Upper lobe of left lung (tissue), 6 donors: ENCODE results near the gene MAPK8IP1. TPM values are rescaled to one million over a fixed set of nuclear protein-coding genes. Genes with fewer than 3 reads are reported as not detected.

Experiments used
- ATAC-seq, 2 donors: fragments of 200-7000 bp; cut with Tn5 transposase; one replicate each; pipeline ENCODE4 v1.9.1; 2022; ENCODE audit warnings: mild to moderate bottlenecking in 2 of 2, moderate library complexity in 2 of 2; ENCODE audit not compliant: low FRiP score in 2 of 2
- DNase-seq, 2 donors: peaks; one replicate each; pipeline ENCODE4 v3.0.0-alpha.2; 2019 to 2020
- H3K27ac ChIP-seq, 4 donors: fragments of 200-600 bp; sonication (generic); one replicate each; pipeline ENCODE4 v1.5.1; 2016 to 2019
- H3K27me3 ChIP-seq, 4 donors: fragments of 200-600 bp; sonication (generic); one replicate each; pipeline ENCODE4 v1.5.1; 2017 to 2019
- H3K36me3 ChIP-seq, 4 donors: fragments of 200-600 bp; sonication (generic); one replicate each; pipeline ENCODE4 v1.5.1; 2016 to 2019
- H3K4me1 ChIP-seq, 4 donors: fragments of 200-600 bp; sonication (generic); one replicate each; pipeline ENCODE4 v1.5.1; 2018 to 2019
- H3K4me3 ChIP-seq, 4 donors: fragments of 200-600 bp; sonication (generic); one replicate each; pipeline ENCODE4 v1.5.1; 2017 to 2019; ENCODE audit warnings: mild to moderate bottlenecking in 2 of 4, moderate library complexity in 1 of 4
- H3K9me3 ChIP-seq, 4 donors: fragments of 200-600 bp; sonication (generic); one replicate each; pipeline ENCODE4 v1.5.1; 2018 to 2019
- CTCF ChIP-seq, 6 experiments: fragments of 450-650 bp in 4 of 6; fragments of 200-600 bp in 2 of 6; sonication (generic) in 2 of 6; IDR thresholded peaks; one replicate each; pipeline ENCODE4 v1.5.1; 2016 to 2019; ENCODE audit warnings: antibody characterized with exemption in 6 of 6
- EP300 ChIP-seq, 4 donors: sonication (generic); formaldehyde crosslinking; IDR thresholded peaks; one replicate each; pipeline ENCODE4 v1.5.1; 2017; ENCODE audit warnings: antibody characterized with exemption in 4 of 4, control low read depth in 2 of 4
- POLR2A ChIP-seq, 4 donors: fragments of 450-650 bp; IDR thresholded peaks; one replicate each; pipeline ENCODE4 v1.5.1; 2016 to 2017; ENCODE audit warnings: antibody characterized with exemption in 4 of 4, mild to moderate bottlenecking in 2 of 4
- POLR2AphosphoS5 ChIP-seq, 2 donors: sonication (generic); formaldehyde crosslinking; IDR thresholded peaks; one replicate each; pipeline ENCODE4 v1.5.1; 2017; ENCODE audit warnings: antibody characterized with exemption in 2 of 2
- WGBS, 2 donors: methylation state at CpG; one replicate each; pipeline ENCODE4 v1.1.5; 2017 to 2018; 5-methylcytosine and 5-hydroxymethylcytosine counted together
- total RNA-seq, 6 donors: library from RNA; depleted of rRNA in 4 of 6; stranded (reverse); fragments of >200 nt in 4 of 6; gene quantifications; one replicate each; pipeline versions ENCODE4 v1.1.0 to v1.2.1, GENCODE V29; 2016 to 2021
- donor health status: DM: no; HTN: no; CAD: no; lungs with moderate emphysema.
- donor health status: DM: no; HTN: yes; CAD: no; lungs with severe emphysema.

The MAPK8IP1 gene
- total RNA-seq, 6 donors from 2014 or later = 2.1 to 16.0 (median 8.7) TPM

GRCh38 chr11:45927332-45927683, 41.9 kb downstream of the MAPK8IP1 start:
- no peak overlapping the region for H3K4me3 ChIP-seq
- 59 to 75% methylated on average over 13 to 14 of the region's 15 CpGs for WGBS, 2 donors
- H3K4me1 ChIP-seq = peaks cover 10 to 27% (median 19%) of the 10 kb centered on the region in 4 donors
- H3K9me3 ChIP-seq = no peaks in the 10 kb centered on the region
- TF ChIP-seq EP300 (IDR thresholded peaks at IDR 0.05) = no peak
- no peak for TF ChIP-seq POLR2AphosphoS5 (IDR thresholded peaks at IDR 0.05)
- TF ChIP-seq CTCF (IDR thresholded peaks at IDR 0.05) = no peak
- no peak for TF ChIP-seq POLR2A (IDR thresholded peaks at IDR 0.05)
- DNase-seq = peak in 1 of 2 donors; percentile 50
- ATAC-seq = no peak
- peaks cover 3 to 17% (median 8%) of the 10 kb centered on the region in 4 donors for H3K36me3 ChIP-seq
- no peak overlapping the region for H3K27ac ChIP-seq
- H3K27me3 ChIP-seq = peaks cover 0 to 12% (median 10%) of the 10 kb centered on the region in 4 donors

GRCh38 chr11:45927684-45928413, 42.4 kb downstream of the MAPK8IP1 start:
- H3K4me1 ChIP-seq = peaks cover 5 to 22% (median 14%) of the 10 kb centered on the region in 4 donors
- peaks cover 4 to 22% (median 9%) of the 10 kb centered on the region in 4 donors for H3K36me3 ChIP-seq
- no peak overlapping the region for H3K27ac ChIP-seq
- H3K9me3 ChIP-seq = no peaks in the 10 kb centered on the region
- 91 to 94% methylated on average over 13 to 27 of the region's 27 CpGs for WGBS, 2 donors
- H3K27me3 ChIP-seq = peaks cover 0 to 6% (median 5%) of the 10 kb centered on the region in 4 donors
- peak in 1 of 2 donors; percentile 60 for DNase-seq
- ATAC-seq = peak in 1 of 2 donors; percentile 24
- H3K4me3 ChIP-seq = no peak overlapping the region
- no peak for TF ChIP-seq POLR2AphosphoS5 (IDR thresholded peaks at IDR 0.05)
- no peak for TF ChIP-seq CTCF (IDR thresholded peaks at IDR 0.05)
- TF ChIP-seq POLR2A (IDR thresholded peaks at IDR 0.05) = no peak
- TF ChIP-seq EP300 (IDR thresholded peaks at IDR 0.05) = no peak

GRCh38 chr11:45928535-45929215, 43.2 kb downstream of the MAPK8IP1 start:
- no peak for TF ChIP-seq EP300 (IDR thresholded peaks at IDR 0.05)
- no peak for TF ChIP-seq POLR2A (IDR thresholded peaks at IDR 0.05)
- TF ChIP-seq CTCF (IDR thresholded peaks at IDR 0.05) = no peak
- no peak for TF ChIP-seq POLR2AphosphoS5 (IDR thresholded peaks at IDR 0.05)
- DNase-seq (peak in 1 of 2 donors; percentile 69), ATAC-seq (no peak)
- Histone ChIP-seq H3K27ac (no peak overlapping the region), H3K27me3 (no peaks in the 10 kb centered on the region), H3K4me1 (peaks cover 0 to 15% (median 8%) of the 10 kb centered on the region in 4 donors), H3K36me3 (peaks cover 11 to 31% (median 16%) of the 10 kb centered on the region in 4 donors), H3K9me3 (no peaks in the 10 kb centered on the region), H3K4me3 (no peak overlapping the region)
- 84 to 85% methylated on average over 13 of the region's 13 CpGs for WGBS, 2 donors

- Histone ChIP-seq H3K9me3 (no peaks in the 10 kb centered on the region), H3K36me3 (peaks cover 20 to 39% (median 25%) of the 10 kb centered on the region in 4 donors), H3K27me3 (no peaks in the 10 kb centered on the region), H3K4me3 (no peak overlapping the region), H3K4me1 (peaks cover 0 to 15% (median 8%) of the 10 kb centered on the region in 4 donors), H3K27ac (peak overlapping the region in 1 of 4 donors; percentile 42)
- DNase-seq (no peak), ATAC-seq (peak in 1 of 2 donors; percentile 1)
- 62 to 77% methylated on average over 8 to 10 of the region's 10 CpGs for WGBS, 2 donors
- TF ChIP-seq POLR2AphosphoS5 (IDR thresholded peaks at IDR 0.05) (no peak), POLR2A (IDR thresholded peaks at IDR 0.05) (no peak), CTCF (IDR thresholded peaks at IDR 0.05) (no peak), EP300 (IDR thresholded peaks at IDR 0.05) (no peak)
Observed at GRCh38 chr11:45929486-45930030, 44.1 kb downstream of the MAPK8IP1 start.
